Activated B cell treated with CpG ODN at 0.5 μM for 24 hours (primary cell): Measurements from ENCODE around the gene SRSF1. TPM values are rescaled to one million over a fixed set of nuclear protein-coding genes. Genes with fewer than 3 reads are reported as not detected.

Experiments
- ATAC-seq: fragments of 200-7000 bp; cut with Tn5 transposase; one replicate; pipeline ENCODE4 v1.10.0; 2021; ENCODE audit warnings: low read depth, mild to moderate bottlenecking, moderate library complexity
- CTCF ChIA-PET: fragments of 350-600 bp; sonication (Branson Sonifier 250); formaldehyde crosslinking; loops from one replicate; lab custom pipeline; 2021; ENCODE audit warnings: antibody characterized with exemption; lab: Charles Lee
- POLR2A ChIA-PET: fragments of 350-600 bp; sonication (Branson Sonifier 250); formaldehyde crosslinking; loops from one replicate; lab custom pipeline; 2021; ENCODE audit warnings: antibody characterized with exemption; lab: Charles Lee
- DNase-seq: peaks from one replicate; pipeline ENCODE4 v3.0.0; 2022
- H3K27ac Mint-ChIP-seq: one replicate; pipeline ENCODE4 v1.8.0; 2020; ENCODE audit warnings: mixed read lengths
- H3K27me3 Mint-ChIP-seq: one replicate; pipeline ENCODE4 v1.8.0; 2021; ENCODE audit warnings: mixed read lengths
- H3K36me3 Mint-ChIP-seq: one replicate; pipeline ENCODE4 v1.8.0; 2021; ENCODE audit warnings: low read depth, mixed read lengths
- H3K4me1 Mint-ChIP-seq: one replicate; pipeline ENCODE4 v1.8.0; 2021; ENCODE audit warnings: mixed read lengths
- H3K4me3 Mint-ChIP-seq: one replicate; pipeline ENCODE4 v1.8.0; 2020; ENCODE audit warnings: mild to moderate bottlenecking, mixed read lengths
- H3K9me3 Mint-ChIP-seq: one replicate; pipeline ENCODE4 v1.8.0; 2020; ENCODE audit warnings: mixed read lengths
- CTCF ChIP-seq: fragments of 200-600 bp; IDR thresholded peaks from one replicate; pipeline ENCODE4 v1.8.0; 2022; ENCODE audit warnings: antibody characterized with exemption, mild to moderate bottlenecking
- intact Hi-C: fragments of 100-400 bp; cut with micrococcal nuclease; formaldehyde crosslinking; loops from one replicate; pipeline ENCODE4 v1.15.1; 2024
- total RNA-seq: library from RNA; stranded (reverse); gene quantifications from 2 replicates; pipeline ENCODE4 v1.2.3, GENCODE V29; 2022

Gene SRSF1
- total RNA-seq, 1 donor from 2014 or later = 289 TPM

- no peak for ATAC-seq
- no peak overlapping the region for H3K4me3 Mint-ChIP-seq
- intact Hi-C loops = no loop called here
- no peak overlapping the region for H3K27ac Mint-ChIP-seq
- no peaks in the 10 kb centered on the region for H3K9me3 Mint-ChIP-seq
- DNase-seq = no peak
- POLR2A ChIA-PET = no interaction called here
- H3K4me1 Mint-ChIP-seq = no peaks in the 10 kb centered on the region
- TF ChIP-seq CTCF = no peak
- no peaks in the 10 kb centered on the region for H3K36me3 Mint-ChIP-seq
- CTCF ChIA-PET = no interaction called here
- peaks cover 35% of the 10 kb centered on the region for H3K27me3 Mint-ChIP-seq
Observed at GRCh38 chr17:58039975-58040374, 32.9 kb upstream of the SRSF1 start.

- Mint-ChIP-seq H3K27me3 (peaks cover 11% of the 10 kb centered on the region), H3K27ac (no peak overlapping the region), H3K4me3 (no peak overlapping the region), H3K36me3 (no peaks in the 10 kb centered on the region), H3K4me1 (no peaks in the 10 kb centered on the region), H3K9me3 (no peaks in the 10 kb centered on the region)
- no peak for TF ChIP-seq CTCF
- intact Hi-C loops = no loop called here
- no peak for ATAC-seq
- no peak for DNase-seq
- ChIA-PET CTCF (no interaction called here), POLR2A (no interaction called here)
Observed at GRCh38 chr17:58032691-58033415, 25.8 kb upstream of the SRSF1 start.

- Mint-ChIP-seq H3K4me1 (no peaks in the 10 kb centered on the region), H3K27ac (no peak overlapping the region), H3K4me3 (no peak overlapping the region), H3K9me3 (no peaks in the 10 kb centered on the region), H3K36me3 (no peaks in the 10 kb centered on the region), H3K27me3 (peaks cover 21% of the 10 kb centered on the region)
- intact Hi-C loops = no loop called here
- ChIA-PET POLR2A (no interaction called here), CTCF (no interaction called here)
- TF ChIP-seq CTCF = no peak
- DNase-seq (no peak), ATAC-seq (no peak)
Observed at GRCh38 chr17:58028578-58028977, 21.5 kb upstream of the SRSF1 start.

- DNase-seq (no peak), ATAC-seq (no peak)
- TF ChIP-seq CTCF = no peak
- H3K36me3 Mint-ChIP-seq = no peaks in the 10 kb centered on the region
- intact Hi-C loops = no loop called here
- POLR2A ChIA-PET = no interaction called here
- H3K27me3 Mint-ChIP-seq = peaks cover 16% of the 10 kb centered on the region
- CTCF ChIA-PET = no interaction called here
- H3K4me1 Mint-ChIP-seq = no peaks in the 10 kb centered on the region
- H3K4me3 Mint-ChIP-seq = no peak overlapping the region
- H3K9me3 Mint-ChIP-seq = no peaks in the 10 kb centered on the region
- no peak overlapping the region for H3K27ac Mint-ChIP-seq
Observed at GRCh38 chr17:58020401-58020800, 13.4 kb upstream of the SRSF1 start.

GRCh38 chr17:58019521-58019920 lies 12.5 kb upstream of the SRSF1 start:
- intact Hi-C loops = no loop called here
- CTCF ChIA-PET = no interaction called here
- TF ChIP-seq CTCF = no peak

More at GRCh38 chr17:58019521-58019920, 12.5 kb upstream of the SRSF1 start:
- Mint-ChIP-seq H3K9me3 (no peaks in the 10 kb centered on the region), H3K4me1 (no peaks in the 10 kb centered on the region), H3K36me3 (no peaks in the 10 kb centered on the region), H3K27ac (no peak overlapping the region), H3K4me3 (no peak overlapping the region), H3K27me3 (peaks cover 14% of the 10 kb centered on the region)
- POLR2A ChIA-PET = interaction anchor here (0.6 to 0.7 kb wide), 3 partner anchors 10 to 161 kb away, joined by 3 to 4 read pairs (median 3); no protein-coding TSS in a partner anchor
- ATAC-seq (no peak), DNase-seq (no peak)
